MV-4-11 (cell line): Measurements from ENCODE around the gene CCDC38.
"Not testable (repeated sequence)": the region's sequence is repeated elsewhere in the genome, so short reads cannot be mapped to it uniquely, and the experiment has no call there.

ENCODE experiments used
- DNase-seq: peaks from one replicate; lab custom pipeline; 2025; lab: John Stamatoyannopoulos, UW

The CCDC38 gene

DNA sequence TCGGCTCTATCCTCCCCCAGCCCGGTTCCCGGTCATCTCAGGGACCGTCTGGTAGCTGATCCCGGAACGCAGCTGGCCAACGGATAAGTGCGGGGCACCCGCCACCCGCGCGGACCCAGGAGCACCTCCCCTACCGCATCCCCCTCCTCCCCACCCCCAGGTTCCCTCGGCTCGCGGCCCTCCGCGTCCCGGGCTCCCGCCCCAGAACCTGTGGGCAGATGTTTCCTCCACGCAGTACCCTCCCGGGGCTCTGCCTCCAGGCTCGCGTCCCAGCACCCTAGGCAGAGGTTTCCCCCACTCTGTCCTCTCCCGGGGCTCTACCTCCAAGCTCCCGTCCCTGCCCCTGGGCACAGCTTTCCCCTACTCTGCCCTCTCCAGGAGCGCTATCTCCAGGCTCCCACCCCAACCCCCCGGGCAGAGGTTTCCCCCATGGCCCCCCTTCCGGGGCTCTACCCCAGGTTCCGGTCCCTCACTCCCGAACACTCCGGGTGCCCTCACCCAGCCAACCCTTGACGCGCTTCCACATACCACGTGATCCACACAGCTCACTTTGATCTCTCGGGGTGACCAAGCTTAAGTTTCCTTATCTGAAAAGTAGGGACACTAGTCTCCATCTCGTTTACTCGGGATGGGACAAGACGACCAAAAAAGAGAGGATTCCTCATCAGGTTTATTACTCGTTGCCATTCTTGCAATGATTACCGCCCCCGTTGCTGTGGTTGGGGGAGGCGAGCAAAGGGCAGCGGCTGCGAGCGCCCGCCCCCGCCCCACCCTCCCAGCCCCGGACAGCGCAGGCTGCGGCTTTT lies at the start of gene CCDC38:
Gene CCDC38, minus strand, starts transcription at position 91 of the 806 bp plus-strand sequence. CDS start 6,105 bp downstream, outside the sequence.
- DNase-seq: peak; percentile 82

DNA sequence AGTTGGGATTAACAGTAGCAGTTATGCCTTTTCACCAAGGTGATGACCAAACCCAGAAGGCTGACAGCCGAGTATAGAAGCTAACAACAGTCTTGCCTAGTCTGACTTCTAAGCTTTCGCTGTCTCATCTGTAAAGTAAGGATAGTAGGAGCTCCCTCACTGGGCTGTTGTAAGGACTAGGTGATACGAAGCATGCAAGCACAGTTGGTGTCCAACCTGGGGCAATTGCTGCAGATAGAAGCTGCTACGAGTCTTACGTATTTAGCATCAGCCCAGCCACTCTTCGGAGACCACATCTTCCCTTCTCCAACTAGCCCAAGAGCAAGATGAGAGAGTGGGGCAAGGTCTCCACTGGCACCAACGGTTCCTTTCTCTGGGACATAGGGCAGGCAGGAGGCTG lies 47.7 kb upstream of the CCDC38 start:
- no peak for DNase-seq

DNA sequence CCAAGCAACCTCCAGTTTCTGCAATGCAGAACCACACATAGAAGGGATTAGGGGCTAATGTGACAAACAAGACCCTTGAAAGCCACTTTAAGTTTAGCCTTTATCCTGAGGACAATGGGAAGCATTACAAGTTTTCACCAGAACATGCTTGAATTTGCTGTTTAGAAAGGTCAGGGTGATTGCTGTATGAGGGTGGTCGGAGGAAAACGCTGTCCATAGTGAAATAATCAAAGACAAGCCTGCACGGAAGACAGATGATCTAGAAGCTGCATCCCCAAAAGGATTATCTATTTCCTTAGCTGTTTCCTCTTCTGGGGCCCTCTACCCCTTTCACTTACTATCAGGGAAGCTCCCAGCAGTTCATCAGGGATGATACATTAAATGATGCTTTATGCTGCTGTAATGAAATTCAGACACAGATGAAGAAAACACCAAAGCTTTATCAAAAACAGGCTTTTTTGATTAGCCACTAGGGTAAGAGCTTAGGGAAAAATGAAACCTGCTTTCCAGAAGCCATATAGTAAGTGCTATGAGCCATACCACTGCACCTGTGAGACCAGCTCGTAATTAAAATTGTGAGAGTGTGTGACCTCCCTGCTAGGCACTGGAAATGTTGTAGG lies 47.2 kb upstream of the CCDC38 start:
- peak; percentile 43 for DNase-seq

DNA sequence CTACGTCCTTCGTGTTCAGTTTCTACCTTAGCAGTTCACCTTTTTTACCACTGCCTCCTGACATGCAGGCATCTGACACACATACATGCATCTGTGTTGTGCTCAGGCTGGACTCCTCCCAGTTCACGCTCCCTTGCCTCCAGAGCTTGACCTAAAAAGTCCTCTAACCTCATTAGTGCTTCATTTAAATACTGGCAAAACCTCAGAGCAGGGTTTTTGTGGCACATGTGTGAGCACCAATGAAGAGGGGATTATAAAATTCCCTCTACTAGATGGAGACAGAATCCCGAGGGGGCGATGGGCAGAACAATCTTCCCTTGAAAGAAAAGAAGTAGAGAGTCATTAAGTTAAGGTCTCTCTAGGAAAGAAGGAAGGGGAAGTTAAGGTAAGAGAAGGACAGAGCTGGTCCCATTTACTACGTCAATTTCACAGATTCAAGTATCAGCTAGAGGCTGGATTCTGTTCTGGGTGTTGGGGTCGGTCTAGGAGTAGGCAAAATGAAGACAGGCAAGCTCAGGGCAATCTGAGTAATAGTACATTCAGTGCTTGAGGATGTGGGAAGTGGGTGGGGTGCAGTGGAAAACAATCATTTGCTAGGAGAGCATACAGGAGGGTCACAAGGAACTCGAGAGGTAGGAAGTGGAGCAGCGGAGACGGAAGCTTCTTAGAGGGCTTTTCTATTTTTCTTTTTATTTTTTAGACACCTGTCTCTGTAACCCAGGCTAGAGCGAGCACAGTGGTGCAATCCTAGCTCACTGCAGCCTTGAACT lies 46.3 kb upstream of the CCDC38 start:
- no peak for DNase-seq

DNA sequence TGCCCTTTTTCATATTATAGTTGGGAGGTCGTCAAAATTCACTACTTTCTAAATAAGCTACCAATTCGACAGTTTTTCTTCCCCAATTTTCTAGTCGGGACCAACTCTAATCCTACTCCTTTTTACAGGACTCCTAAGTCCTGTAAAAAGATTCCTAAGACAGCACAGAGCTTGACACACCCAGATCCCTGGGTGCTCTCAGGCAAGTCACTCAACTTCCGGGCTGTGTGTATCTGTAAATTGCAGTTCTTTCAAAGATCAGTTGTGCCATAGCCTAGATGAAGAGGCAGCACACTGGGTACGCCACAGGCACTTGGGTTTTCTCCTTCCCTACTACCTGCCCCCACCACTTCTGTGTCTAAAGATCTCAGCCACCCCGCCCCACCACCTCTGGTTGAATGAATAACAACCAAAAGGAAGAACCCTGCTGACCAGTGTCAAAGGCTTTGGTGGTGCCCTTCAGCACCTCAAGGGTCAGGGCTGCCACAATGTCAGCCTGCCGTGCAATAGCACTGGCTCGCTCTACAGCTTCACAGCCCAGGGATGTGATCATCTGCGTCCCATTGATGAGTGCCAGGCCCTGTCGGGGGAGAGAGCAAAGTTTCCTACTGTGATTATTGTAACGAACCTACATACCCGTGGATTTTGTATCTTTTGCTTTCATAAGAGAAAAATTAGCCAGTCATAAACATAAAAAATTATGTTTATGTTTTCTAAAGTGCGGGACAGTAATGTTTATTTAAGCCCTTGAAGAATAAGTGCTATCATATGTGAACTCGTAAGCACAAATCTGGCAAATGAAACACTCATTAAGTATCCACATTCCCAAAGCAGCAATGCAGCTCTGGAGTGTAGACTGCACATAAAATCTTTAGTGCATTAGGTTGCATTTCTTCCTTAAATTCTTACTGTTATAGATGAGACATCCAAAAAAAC lies 44.5 kb upstream of the CCDC38 start:
- no peak for DNase-seq

DNA sequence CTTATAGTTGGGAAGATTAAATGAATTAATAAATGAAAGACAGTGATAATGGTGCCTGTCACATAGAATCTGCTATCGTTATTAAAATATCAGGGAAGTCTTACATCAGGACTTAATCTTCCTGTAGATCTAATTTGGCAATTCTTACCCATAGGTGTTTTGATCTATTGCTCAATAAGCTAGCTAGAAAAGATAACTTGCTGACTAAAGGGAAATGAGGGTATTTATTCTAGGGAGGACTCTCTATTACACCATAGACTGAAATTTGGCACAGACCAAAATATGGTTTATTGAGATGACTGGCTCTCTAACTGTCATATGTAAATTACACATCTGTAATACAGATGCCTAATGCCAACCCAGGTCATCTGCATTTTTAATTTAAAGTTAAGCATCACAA lies 42.3 kb upstream of the CCDC38 start:
- DNase-seq: no peak

DNA sequence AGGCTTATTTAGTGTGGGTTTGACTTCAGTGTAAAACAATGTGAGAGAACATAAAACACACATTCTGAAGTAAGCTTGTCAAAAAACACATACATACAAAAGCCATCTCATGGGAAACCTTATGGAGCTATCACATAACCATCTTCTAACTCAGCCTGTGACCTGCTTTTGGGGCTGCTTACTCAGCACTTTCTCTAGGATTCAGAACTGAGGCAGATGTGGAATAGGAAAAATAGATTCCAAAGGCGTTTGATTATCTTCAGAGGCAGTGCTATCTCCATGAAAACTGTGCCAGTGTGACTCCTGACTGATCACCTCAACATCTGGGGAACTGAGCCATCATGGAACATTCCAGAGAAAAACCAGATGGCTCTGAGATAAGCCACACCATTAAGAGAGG lies 40.2 kb upstream of the CCDC38 start:
- DNase-seq: no peak

DNA sequence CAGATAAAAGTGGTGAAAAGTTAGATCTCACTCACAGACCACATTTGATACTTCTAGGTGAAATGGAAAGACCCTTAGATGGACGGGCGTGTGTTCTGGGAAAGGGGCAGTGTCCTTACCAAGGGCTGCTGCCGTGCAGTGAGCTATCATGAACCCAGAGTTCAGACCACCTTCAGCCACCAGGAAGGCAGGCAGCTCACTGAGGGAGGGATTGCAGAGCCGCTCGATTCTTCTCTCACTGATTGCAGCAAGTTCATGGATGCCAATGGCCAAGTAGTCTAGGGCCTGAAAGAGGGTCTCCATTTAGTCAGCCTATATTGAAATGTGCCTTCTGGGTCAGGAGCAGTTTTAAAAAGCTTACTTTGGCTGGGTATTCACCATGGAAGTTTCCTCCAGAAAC lies 38.0 kb upstream of the CCDC38 start:
- no peak for DNase-seq

DNA sequence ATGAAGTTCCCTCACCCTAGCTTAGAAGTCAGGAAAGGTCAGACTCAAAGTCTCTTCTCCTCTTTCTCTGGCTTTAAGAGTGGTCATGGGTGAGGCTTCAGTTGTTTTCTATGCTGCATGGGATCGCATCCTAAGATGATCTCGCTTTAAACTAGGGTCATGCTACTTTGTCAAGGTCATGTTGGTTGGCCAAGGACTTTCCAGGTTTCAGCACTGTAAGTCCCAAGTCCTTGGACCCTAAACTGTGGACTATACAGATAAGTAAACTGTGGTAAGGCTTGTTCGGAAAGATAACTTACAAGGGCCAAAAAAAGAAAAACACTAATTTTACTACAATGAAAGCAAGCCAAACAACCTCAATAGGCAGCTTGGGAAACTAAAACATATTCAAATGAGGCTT lies 36.4 kb upstream of the CCDC38 start:
- no peak for DNase-seq

DNA sequence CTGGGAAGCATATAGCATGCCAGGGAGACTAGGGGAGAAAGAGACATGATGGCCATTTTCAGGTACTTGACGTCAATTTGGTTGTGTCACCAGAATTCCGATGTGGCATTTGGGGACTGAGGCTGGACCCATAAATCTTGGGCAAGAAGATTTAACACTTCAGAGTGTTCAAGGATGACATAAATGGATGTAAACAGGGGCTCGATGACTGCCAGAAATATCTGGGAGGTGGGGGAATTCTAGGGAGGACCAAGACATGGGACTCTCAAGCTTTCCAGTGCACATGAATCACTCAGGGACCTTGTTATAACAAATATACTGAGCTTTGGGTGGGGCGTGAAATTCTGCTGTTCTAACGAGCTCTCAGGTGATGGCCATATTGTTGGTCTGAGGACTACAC lies 35.9 kb upstream of the CCDC38 start:
- no peak for DNase-seq

DNA sequence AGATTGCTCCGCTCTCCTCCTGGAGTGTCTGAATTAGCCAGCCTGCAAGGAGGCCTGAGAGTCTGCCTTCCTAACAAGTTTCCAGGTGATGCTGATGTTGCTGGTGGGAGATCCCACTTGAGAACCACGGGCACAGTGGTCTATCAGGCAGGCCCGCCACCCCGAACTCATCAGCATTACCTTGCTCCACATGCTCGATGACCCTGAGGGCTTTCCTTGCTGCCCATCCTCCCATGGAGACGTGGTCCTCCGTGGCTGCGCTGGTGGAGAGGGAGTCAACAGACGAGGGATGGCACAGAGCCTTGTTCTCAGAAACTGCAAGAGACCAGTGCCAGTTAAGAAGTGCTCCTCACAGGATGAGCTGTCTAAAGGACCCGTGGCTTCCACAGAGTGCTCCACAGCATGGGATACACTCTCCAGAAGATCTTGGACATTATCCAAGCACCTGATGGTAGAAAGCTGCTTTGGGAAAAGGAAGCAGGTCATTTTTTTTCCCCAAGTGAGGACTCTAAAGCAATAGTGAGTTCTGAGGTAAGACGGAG lies 35.4 kb upstream of the CCDC38 start:
- no peak for DNase-seq

DNA sequence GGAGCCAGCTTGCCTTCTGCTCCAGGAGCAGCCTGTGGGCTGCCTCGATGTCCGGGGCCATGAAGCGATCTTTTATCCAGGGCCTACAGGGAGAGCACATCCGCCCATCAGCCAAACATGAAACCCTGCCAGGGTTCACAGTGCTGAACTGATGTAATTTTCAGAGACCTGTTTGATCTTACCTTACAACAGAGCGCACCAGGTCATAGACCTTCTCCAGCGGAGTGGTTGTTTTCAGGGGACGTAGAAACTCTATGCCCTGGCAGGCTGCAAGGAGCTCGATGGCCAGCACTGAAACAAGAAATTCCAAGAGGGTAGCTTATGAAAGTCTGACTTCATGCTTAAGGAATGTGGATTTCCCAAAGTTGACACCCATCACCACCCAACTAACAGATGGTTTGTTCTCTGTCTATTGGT lies 34.0 kb upstream of the CCDC38 start:
- no peak for DNase-seq

DNA sequence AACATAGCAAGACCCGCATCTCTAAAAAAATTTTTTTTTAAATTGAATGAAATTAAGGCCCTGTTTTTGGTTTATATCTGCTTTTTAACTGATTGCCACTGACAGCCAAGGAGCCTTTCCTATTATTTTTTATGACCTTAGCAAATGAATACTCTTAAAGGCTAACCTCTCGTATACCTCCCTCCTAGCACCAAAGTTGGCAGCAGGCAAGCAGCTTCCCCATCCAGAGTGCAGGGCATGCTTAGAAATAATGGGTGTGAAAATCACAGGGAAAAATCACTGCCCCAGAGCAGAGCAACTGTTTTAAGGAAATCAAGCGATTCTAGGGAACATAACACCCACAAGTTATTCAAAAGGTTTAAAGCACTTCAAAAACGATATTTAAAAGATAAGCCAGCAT lies 33.1 kb upstream of the CCDC38 start:
- DNase-seq: no peak

DNA sequence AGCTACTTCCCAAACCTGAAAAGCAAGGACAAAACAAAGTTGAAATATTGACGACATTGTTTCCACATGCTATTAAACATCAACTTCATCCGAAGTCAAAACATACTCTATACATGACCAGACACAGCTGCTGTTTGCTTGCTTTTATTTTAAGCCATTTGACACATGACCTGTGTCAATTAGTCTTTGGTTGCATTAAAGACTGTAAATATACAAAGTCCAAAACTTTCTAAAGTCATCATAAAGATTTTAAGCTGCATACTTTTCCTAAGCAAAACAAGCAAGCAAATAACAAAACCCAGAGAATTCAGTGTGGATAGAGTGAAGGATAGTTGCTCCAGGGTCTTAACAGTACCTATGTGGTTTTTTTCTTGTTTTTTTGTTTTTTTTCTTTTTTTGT lies 31.9 kb upstream of the CCDC38 start:
- no peak for DNase-seq

DNA sequence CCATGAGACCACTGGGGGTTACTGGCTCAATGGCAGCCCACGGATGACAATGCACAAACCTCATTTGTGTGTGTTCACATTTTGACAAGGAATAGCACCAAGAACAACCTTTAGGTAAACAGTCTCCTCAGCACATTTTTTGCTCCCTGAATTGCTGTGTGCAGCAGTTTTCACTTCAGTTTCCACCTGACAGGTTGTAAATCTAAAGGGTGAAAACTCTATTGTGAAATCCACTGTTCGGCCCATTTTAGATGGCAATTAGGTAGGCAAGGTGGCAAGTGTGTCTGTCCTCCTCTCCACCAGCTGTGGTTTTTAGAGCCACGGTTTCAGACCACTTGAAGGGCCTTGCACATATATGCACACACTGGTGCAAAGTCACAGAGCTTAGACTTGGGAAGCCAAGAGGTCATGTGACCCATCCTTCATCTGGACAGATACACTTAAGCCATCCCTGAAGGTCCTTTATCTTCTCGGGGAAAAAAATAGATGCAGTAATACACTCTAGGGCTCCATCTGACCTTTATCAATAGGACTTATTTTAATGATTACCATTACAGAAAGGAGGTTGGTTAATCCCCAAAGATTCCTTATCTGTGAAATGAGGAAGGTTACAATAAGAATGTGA lies 30.5 kb upstream of the CCDC38 start:
- peak; percentile 48 for DNase-seq

DNA sequence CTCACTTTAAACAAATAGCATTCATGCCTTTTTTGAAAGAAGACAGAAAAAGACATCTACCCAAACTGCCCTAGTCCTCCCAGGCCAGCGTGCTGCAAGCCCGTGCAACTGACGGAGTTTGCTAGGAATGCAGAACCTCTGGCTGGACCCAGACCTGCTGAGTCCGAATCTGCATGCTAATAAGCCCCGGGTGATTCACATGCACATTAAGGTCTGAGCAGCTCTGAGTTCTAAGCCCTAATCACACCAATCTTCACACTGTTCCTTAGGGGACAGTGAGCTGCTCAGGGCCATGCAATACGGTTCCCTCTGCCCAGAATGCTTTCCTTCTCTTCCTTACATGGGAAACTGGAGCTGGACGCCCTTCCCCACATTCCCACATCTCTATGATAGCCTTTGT lies 28.5 kb upstream of the CCDC38 start:
- no peak for DNase-seq

DNA sequence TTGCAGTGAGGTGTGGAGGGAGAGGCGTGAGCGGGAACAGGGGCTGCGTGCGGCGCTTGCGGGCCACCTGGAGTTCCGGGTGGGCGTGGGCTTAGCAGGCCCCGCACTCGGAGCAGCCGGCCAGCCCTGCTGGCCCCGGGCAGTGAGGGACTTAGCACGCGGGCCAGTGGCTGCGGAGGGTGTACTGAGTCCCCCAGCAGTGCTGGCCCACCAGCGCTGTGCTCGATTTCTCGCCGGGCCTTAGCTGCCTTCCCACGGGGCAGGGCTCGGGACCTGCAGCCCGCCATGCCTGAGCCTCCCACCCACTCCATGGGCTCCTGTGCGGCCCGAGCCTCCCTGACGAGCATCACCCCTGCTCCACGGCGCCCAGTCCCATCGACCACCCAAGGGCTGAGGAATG lies 26.7 kb upstream of the CCDC38 start:
- not testable (repeated sequence) for DNase-seq

DNA sequence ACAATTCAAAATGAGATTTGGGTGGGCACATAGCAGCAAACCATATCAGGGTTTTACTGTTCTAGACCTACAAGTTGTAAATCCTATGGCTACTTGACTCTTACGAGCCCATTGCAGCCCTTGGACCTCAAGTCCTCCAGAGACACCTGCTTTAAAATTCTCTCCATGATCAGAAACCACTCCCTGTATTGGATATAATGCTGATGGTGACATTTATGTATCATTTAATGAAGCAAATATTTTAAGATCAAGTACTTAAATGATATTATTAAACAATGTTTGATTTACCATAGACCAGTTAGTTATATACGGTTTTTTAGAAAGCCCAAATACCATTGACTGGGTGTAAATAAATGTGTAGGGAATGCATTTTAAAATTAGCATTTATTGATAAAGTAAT lies 24.9 kb upstream of the CCDC38 start:
- DNase-seq: no peak

DNA sequence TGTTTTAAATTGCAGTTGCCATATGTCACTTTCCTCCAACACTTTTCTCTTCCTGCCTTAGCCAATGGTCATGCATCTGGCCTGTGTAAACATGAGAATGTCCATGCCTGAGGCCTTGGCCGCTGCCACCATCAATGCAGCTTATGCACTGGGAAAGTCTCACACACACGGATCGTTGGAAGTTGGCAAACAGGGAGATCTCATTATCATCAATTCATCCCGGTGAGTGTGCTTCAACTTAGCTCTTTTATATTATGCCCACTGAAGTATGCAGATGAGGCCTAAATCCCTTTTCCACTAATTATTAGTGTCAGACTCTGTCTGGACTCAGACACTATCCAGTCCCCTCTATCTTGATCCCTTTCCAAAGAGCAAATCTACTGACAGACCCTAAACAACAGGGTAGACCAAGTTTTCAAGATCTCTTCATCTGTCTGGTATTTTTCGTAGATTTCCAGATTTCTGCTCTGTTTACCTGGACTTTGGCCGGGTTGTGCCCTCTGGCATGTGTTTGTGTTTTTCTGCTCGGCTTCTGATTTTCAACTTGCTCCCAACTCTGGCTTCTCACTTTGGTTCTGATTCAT lies 24.0 kb upstream of the CCDC38 start:
- no peak for DNase-seq

DNA sequence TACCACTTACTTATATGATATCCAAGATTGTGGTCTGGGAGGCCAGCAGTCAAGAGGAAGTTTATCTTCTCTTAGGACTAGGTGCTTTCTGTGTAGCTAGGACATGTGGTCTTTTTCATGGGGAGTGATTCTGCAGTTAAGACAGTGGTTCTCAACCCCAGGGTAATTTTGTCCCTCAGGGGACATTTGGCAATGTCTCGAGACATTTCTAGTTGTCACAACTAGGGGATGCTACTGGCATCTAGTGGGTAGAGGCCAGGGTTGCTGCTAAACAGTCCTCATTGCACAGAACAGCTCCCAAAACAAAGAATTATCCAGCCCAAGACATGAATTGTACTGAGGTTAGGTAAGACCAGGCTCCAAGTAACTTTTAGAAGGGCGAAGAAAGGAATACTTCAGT lies 20.7 kb upstream of the CCDC38 start:
- peak; percentile 73 for DNase-seq

DNA sequence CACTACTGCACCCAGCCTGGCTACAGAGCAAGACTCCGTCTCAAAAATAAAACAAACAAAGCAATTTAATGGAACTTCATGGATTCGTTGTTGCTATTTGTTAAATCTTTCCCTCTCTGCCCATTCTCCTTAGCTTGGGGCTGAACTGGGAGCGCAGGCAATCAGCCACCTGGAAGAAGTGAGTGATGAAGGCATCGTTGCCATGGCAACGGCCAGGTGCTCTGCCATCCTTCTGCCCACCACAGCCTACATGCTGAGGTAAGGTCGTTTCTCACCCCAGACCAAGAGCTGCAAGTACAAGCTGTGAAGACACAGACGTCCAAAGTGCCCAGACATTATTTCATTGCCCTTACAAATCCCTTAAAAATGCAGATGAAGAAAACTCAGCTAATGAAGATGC lies 19.8 kb upstream of the CCDC38 start:
- no peak for DNase-seq
